Mesothelial cell of epicardium (in vitro differentiated cells): ENCODE results near the gene POLRMT. TPM values are rescaled to one million over a fixed set of nuclear protein-coding genes. Genes with fewer than 3 reads are reported as not detected.

Source experiments
- DNase-seq, 2 experiments: peaks; one replicate each; pipeline ENCODE4 v3.0.0; 2021; ENCODE audit warnings: low spot score in 2 of 2; ENCODE audit not compliant: unreplicated experiment in 2 of 2
- H3K27ac Mint-ChIP-seq: 2 replicates; pipeline ENCODE4 v1.8.0; 2021; ENCODE audit warnings: mixed read lengths
- H3K27me3 Mint-ChIP-seq: 2 replicates; pipeline ENCODE4 v1.8.0; 2021; ENCODE audit warnings: low read depth, mixed read lengths
- H3K36me3 Mint-ChIP-seq: 2 replicates; pipeline ENCODE4 v1.8.0; 2021; ENCODE audit warnings: mixed read lengths
- H3K4me1 Mint-ChIP-seq: 2 replicates; pipeline ENCODE4 v1.8.0; 2021; ENCODE audit warnings: mixed read lengths
- H3K4me3 Mint-ChIP-seq: 2 replicates; pipeline ENCODE4 v1.8.0; 2021; ENCODE audit warnings: mild to moderate bottlenecking, moderate library complexity, mixed read lengths
- H3K9me3 Mint-ChIP-seq: 2 replicates; pipeline ENCODE4 v1.8.0; 2021; ENCODE audit warnings: mixed read lengths
- CTCF ChIP-seq: fragments of 200-600 bp; sonication (generic); IDR thresholded peaks from one replicate; pipeline ENCODE4 v1.5.0; 2021; ENCODE audit warnings: antibody characterized with exemption; ENCODE audit not compliant: unreplicated experiment
- total RNA-seq: library from RNA; stranded (reverse); gene quantifications from 3 replicates; pipeline ENCODE4 v1.2.1, GENCODE V29; 2021

POLRMT gene
- total RNA-seq, 1 donor from 2014 or later: 56.4 TPM

- H3K27me3 Mint-ChIP-seq: peaks cover 25% of the 10 kb centered on the region
- H3K36me3 Mint-ChIP-seq: peaks cover 3% of the 10 kb centered on the region
- H3K4me3 Mint-ChIP-seq: no peak overlapping the region
- H3K4me1 Mint-ChIP-seq: peaks cover 4% of the 10 kb centered on the region
- H3K9me3 Mint-ChIP-seq: no peaks in the 10 kb centered on the region
- TF ChIP-seq CTCF: no peak
- no peak for DNase-seq
- no peak overlapping the region for H3K27ac Mint-ChIP-seq
These were observed 7.4 kb upstream of the POLRMT start for GRCh38 chr19:640606-641189.

GRCh38 chr19:640161-640558, 6.8 kb upstream of the POLRMT start:
- Mint-ChIP-seq H3K4me3 (no peak overlapping the region), H3K27me3 (peaks cover 25% of the 10 kb centered on the region), H3K36me3 (peaks cover 3% of the 10 kb centered on the region), H3K9me3 (no peaks in the 10 kb centered on the region), H3K27ac (no peak overlapping the region), H3K4me1 (peaks cover 4% of the 10 kb centered on the region)
- no peak for TF ChIP-seq CTCF
- DNase-seq: no peak

GRCh38 chr19:639253-640160, 6.2 kb upstream of the POLRMT start, which contains the start of gene FGF22:
Gene FGF22 (plus strand): TSS chr19:639879. CDS start chr19:639926, 47 bp downstream.
- Mint-ChIP-seq H3K9me3 (no peaks in the 10 kb centered on the region), H3K27ac (no peak within 1 kb of the TSS), H3K27me3 (peaks cover 25% of the 10 kb centered on the region), H3K36me3 (no peaks in the 10 kb centered on the region), H3K4me1 (peaks cover 4% of the 10 kb centered on the region), H3K4me3 (peak within 1 kb of the TSS; percentile 63)
- TF ChIP-seq CTCF: no peak
- DNase-seq: peak; percentile 88 to 92

- H3K9me3 Mint-ChIP-seq: no peaks in the 10 kb centered on the region
- TF ChIP-seq CTCF: no peak
- peaks cover 10% of the 10 kb centered on the region for H3K4me1 Mint-ChIP-seq
- peaks cover 25% of the 10 kb centered on the region for H3K27me3 Mint-ChIP-seq
- no peak for DNase-seq
- H3K27ac Mint-ChIP-seq: no peak overlapping the region
- no peaks in the 10 kb centered on the region for H3K36me3 Mint-ChIP-seq
- H3K4me3 Mint-ChIP-seq: peak overlapping the region; percentile 63
These were observed 5.5 kb upstream of the POLRMT start for GRCh38 chr19:638906-639252.

- peak overlapping the region; percentile 30 for H3K4me3 Mint-ChIP-seq
- no peak for DNase-seq
- H3K27me3 Mint-ChIP-seq: peaks cover 25% of the 10 kb centered on the region
- no peak overlapping the region for H3K27ac Mint-ChIP-seq
- H3K36me3 Mint-ChIP-seq: peaks cover 5% of the 10 kb centered on the region
- H3K9me3 Mint-ChIP-seq: no peaks in the 10 kb centered on the region
- H3K4me1 Mint-ChIP-seq: peaks cover 12% of the 10 kb centered on the region
- TF ChIP-seq CTCF: no peak
These were observed 1.8 kb upstream of the POLRMT start for GRCh38 chr19:634975-635652.
